HG03442 (cell line): Measurements from ENCODE around the gene ATAD1.
"Not testable (repeated sequence)": the region's sequence is repeated elsewhere in the genome, so short reads cannot be mapped to it uniquely, and the experiment has no call there.

Source experiments
- ATAC-seq: cut with Tn5 transposase; IDR thresholded peaks from one replicate; pipeline ENCODE4 v1.9.1; 2021; ENCODE audit warnings: mild to moderate bottlenecking, moderate library complexity; ENCODE audit not compliant: unreplicated experiment

Gene ATAD1

GRCh38 chr10:87803831-87804230 is 14.2 kb downstream of the ATAD1 start:
- no peak for ATAC-seq

DNA sequence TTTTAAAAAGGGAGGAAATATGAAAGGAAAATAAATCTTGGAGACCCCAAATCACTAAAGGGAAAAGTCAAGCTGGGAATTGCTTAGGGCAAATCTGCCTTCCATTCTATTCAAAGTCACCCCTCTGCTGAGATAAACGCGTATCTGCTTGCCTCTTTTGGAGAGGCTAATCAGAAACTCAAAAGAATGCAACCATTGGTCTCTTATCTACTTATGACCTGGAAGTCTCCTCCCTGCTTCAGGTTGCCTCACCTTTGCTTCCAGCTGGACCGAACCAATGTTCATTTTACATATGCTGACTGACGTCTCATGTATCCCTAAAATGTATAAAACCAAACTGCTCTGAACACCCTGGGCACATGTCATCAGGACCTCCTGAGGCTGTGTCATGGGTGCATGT is 14.7 kb downstream of the ATAD1 start:
- no peak for ATAC-seq

GRCh38 chr10:87801813-87802435 is 16.1 kb downstream of the ATAD1 start:
- ATAC-seq = not testable (repeated sequence)

GRCh38 chr10:87799860-87800259 is 18.2 kb downstream of the ATAD1 start:
- ATAC-seq = no peak

DNA sequence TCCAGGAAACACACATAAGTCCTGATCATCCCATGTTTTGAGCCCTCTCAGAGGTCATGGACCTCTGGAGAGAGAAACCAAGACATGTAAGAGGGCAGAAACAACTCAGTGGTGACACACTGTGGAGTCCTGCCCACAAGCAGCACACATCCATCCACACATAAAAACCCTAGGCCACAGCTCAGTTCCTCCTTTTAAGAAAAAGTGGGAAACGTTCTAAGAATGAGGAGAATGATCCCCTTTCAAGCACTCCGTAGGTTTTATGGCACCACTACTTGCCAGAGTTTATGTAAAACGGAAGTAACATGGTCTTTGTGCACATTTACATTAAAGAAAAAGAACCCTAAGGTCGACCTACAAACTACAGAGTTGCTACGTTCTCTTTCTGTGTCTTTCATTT is 19.9 kb downstream of the ATAD1 start:
- no peak for ATAC-seq

DNA sequence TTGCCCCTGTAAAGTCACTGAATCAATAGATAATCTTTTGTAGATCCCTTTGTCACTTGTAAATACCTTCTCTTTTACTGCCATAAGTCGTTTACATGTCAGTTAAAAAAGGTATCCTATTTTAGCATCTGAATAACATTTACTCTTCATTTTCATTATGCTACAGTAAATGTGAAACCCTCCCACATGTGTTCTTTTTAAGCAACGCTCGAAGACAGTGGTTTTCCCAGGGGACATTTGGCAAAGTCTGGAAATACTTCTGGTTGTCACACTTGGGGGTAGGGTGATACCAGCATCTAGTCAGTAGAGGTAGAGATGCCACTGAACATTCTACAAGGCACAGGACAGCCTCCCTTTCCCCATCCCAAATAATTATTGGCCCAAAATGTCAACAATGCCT is 23.7 kb downstream of the ATAD1 start:
- ATAC-seq = peak; percentile 60

DNA sequence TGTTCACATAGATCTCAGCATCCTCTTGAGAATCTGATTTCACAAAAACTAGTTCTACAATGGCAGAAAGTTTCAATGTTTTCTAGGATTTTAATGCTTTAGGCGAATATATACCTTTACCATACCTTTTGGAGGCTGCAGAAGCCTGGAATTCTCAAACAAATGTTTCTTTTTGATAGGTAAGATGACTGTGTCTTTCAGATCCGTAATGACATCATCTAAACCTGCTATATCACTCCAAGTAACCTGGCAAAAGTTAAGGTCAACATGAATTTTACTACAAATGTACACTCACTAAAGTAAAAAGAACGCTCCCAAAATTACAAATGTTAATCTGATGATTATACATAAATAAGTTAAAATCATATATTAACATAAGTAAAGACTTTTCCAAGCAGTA is 27.8 kb downstream of the ATAD1 start:
- no peak for ATAC-seq

GRCh38 chr10:87786421-87786820 is 31.6 kb downstream of the ATAD1 start:
- no peak for ATAC-seq

DNA sequence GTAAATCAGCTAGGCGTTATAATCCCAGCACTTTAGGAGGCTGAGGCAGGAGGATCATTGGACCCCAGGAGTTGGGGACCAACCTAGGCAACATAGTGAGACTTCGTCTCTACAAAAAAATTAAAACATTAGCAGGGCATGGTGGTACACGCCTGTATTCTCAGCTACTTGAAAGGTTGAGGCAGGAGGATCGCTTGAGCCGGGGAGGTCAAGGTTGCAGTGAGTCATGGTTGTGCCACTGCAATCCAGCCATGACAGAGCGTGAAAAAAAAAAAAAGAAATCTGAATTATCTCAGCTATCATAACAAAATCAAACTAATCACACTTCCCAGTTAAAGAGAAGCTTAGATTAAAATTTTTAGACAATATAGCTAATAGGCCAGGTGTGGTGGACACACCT is 35.3 kb downstream of the ATAD1 start:
- ATAC-seq = no peak

GRCh38 chr10:87781545-87781944 is 36.5 kb downstream of the ATAD1 start:
- no peak for ATAC-seq

- no peak for ATAC-seq
Measured at GRCh38 chr10:87776328-87776727, 41.7 kb downstream of the ATAD1 start.

GRCh38 chr10:87775766-87776165 is 42.3 kb downstream of the ATAD1 start:
- no peak for ATAC-seq

- no peak for ATAC-seq
Measured at GRCh38 chr10:87771871-87772500, 46.0 kb downstream of the ATAD1 start.

GRCh38 chr10:87767253-87767652 is 50.8 kb downstream of the ATAD1 start:
- no peak for ATAC-seq

GRCh38 chr10:87765666-87766376 is 52.2 kb downstream of the ATAD1 start:
- ATAC-seq = no peak

GRCh38 chr10:87764072-87764934 is 53.7 kb downstream of the ATAD1 start:
- no peak for ATAC-seq

DNA sequence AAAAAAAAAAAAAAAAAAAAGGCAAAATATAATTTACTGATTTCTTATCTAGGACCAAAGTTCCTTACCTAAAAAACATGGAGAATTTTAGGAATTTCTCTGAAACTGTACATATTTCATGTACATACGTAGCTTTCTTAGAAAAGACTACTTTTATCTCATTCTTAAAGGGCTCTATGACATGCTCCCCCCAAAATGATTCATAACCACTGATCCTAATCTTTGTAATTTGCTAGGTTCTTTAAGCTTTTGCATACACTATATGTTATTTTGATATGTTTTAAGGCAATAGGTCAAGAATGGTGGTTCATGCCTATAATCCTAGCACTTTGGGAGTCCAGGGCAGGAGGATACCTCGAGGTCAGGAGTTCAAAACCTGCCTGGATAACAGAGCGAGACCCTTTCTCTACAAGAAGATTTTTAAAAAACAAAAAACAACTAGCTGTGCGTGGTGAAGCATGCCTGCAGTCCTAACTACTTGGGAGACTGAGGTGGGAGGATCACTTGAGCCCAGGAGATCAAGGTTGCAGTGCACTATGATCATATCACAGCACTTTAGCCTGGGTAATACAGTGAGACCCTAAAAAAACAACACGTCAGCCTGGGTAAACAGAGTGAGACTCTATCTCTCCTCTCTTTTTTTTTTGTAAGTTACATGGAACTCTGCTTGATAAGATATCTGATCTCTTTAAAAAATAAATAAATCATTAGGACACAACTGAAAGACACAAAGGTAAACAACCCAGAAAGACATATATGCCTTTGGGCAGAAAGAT is 54.8 kb downstream of the ATAD1 start:
- ATAC-seq = no peak

DNA sequence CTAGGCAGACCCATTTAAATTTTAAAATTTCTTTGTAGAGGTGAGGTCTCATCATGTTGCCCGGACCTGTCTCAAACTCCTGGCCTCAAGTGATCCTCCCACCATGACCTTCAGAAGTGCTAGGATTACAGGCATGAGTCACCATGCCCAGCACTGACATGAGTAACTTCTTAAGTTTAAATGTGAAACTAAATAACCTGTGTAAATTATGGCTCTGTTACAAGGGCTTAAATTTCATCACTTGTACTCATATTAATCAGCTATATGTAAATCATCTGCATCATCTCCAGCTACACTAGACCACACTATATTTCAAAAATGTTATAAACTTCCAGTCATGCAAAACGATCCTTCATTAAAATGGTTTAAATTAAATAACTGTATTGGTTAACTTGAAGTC is 56.1 kb downstream of the ATAD1 start:
- ATAC-seq = peak; percentile 87

GRCh38 chr10:87761153-87761552 is 56.9 kb downstream of the ATAD1 start:
- no peak for ATAC-seq

DNA sequence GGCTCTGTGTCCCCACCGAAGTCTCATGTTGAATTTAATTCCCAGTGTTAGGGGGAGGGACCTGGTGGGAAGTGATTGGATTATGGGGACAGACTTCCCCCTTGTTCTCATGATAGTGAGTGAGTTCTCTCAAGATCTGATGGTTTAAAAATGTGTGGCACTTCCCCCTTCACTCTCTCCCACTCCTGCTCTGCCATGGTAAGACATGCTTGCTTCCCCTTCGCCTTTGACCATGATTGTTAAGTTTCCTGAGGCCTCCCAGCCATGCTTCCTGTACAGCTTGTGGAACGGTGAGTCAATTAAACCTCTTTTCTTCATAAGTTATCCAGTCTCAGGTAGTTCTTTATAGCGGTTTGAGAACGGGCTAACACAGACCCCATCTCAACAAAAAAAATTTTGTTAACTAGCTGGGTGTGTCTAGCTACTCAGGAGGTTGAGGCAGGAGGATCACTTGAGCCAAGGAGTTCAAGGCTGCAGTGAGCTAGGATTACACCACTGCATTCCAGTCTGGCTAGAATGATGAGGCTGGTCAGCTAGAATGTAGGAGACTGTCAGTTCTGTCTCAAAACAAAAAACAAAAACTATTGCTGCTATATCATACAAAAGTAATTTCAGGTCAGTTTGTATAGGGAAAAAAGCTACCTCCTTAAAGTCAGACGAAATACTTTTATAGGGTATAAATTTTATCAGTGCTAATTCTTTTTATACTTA is 57.7 kb downstream of the ATAD1 start:
- no peak for ATAC-seq
